Measurements from ENCODE around the gene KDM2A.

KDM2A gene

DNA sequence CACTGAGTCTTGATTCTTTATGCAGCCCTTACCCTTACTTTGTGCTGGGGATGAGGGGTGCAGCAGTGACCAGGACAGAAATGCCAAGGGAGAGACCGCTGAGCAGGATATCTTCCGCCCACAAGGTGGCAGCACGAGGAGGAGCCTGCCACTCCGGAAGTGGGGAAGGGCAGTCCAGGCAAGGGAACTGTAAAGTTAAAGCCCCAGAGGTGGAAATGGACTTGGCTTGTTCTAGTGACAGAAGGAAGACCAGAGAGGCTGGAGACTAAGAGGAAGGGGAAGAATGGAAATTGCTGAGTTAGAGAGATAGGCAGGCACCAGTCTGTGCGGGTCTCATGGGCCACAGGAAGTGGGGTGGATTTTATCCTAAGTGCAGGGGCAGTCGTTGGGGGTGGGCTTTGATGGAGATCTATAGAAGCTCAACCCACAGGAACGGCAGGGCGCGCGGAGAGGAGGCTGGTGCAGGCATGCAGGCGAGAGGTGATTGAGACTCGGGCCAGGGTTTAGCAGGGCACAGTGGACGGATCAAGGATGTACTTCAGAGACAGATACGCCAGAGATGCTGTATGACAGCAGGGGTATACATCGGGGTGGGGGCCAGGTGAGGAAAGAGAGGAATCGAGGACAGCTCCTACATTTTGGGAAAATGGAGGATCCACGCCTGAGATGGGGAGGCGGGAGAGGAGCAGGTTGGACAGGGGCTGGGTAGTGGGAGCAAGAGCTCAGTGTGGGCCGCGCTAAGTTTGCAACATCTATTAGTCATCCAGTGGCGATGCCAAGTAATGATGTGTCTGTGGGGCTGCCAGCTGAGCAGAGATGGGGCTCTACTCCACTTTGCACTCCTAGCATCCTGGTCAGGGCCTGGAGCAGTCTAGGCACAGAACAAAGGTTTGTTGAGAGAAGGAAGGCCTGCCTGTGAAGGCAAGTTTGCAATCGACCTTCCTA is 143.9 kb downstream of the KDM2A start:
- FAIRE-seq, result no peak

DNA sequence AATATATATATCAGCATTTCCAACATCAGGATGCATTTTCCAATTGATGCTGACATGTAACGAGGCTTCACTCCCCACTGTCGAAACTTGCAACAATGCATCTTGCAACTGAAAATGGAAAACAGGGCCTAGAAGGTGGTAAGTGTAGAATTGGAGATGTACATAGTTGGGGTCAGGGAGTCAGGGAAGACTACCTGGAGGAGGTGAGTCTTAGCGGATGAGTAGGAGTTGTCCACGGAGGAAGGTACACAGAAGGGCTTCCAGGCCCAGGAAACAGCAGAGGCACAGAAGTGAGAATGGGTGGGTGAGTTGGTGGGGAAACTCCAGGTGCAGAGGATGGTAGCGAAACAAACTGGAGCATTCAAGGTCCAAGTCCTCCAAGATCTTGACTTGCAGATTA is 145.2 kb downstream of the KDM2A start:
- FAIRE-seq, result no peak

DNA sequence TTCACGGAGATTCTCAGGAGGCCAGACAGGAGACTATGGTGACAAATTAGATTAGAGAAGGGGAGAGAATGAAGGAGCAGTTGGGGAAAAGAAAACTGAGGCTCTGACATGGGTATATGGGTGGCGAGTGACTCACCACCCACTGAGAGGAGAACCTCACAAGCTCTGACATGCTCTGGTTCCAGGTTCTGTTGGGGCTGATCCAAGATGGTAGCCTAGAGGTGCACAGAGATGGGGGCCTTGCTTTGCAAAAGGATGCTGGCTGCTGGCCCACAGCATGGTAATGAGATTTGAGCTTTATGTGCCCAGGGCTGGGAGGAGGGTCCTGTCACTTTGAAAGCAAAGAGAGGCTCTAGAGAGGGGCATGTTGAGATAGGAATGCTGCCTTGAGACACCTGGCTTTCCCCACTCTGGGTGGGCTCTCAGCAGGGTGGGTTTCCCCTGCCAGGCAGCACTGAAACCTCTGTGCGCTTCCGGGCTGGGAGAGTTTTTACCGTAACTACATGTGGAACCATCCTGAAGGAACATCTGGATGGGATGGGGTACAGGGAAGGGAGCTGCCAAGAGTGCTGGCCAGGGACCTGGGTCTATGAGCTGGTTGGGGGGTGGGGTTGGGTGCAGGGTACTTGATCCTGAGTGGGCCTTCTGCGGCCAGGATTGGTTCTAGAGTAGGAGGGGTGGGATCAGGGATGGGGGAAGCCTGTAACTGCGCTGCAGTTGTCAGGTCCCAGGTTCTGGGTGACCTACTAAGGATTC is 146.0 kb downstream of the KDM2A start:
- no peak for FAIRE-seq

GRCh38 chr11:67265633-67266448 is 146.8 kb downstream of the KDM2A start:
- no peak for FAIRE-seq

DNA sequence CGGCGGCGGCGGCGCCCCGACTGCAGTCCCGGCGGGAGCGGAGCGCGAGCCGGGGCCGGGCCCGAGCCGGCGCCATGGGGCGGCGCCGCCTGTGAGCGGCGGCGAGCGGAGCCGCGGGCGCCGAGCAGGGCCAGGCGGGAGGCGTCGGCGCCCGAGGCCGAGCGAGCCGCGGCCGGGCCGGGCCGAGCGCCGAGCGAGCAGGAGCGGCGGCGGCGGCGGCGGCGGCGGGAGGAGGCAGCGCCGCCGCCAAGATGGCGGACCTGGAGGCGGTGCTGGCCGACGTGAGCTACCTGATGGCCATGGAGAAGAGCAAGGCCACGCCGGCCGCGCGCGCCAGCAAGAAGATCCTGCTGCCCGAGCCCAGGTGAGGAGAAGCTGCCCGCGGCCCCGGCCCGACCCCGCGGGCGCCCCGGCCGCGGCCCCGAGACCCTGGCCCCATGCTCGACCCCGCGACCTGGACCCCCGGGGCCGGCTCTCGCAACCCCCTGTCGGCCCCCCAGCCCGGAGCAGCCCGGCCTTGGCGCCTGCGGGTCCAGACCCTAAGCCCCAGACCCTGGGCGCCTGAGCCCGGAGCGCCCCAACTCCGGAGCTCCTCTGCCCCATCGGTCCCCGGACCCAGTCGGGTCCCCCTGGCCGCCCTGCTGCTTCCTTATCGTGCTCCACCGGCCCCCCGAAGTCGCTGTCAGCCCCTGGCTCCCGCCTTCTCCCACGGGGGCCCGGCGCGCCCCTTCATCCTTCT is 147.6 kb downstream of the KDM2A start, which contains the start of gene GRK2:
Gene GRK2 (plus strand): TSS at position 25 of the 739 bp plus-strand sequence. CDS start 227 bp downstream, at position 252.
- no peak for FAIRE-seq

GRCh38 chr11:67267188-67268080 is 148.4 kb downstream of the KDM2A start:
- FAIRE-seq, result no peak

DNA sequence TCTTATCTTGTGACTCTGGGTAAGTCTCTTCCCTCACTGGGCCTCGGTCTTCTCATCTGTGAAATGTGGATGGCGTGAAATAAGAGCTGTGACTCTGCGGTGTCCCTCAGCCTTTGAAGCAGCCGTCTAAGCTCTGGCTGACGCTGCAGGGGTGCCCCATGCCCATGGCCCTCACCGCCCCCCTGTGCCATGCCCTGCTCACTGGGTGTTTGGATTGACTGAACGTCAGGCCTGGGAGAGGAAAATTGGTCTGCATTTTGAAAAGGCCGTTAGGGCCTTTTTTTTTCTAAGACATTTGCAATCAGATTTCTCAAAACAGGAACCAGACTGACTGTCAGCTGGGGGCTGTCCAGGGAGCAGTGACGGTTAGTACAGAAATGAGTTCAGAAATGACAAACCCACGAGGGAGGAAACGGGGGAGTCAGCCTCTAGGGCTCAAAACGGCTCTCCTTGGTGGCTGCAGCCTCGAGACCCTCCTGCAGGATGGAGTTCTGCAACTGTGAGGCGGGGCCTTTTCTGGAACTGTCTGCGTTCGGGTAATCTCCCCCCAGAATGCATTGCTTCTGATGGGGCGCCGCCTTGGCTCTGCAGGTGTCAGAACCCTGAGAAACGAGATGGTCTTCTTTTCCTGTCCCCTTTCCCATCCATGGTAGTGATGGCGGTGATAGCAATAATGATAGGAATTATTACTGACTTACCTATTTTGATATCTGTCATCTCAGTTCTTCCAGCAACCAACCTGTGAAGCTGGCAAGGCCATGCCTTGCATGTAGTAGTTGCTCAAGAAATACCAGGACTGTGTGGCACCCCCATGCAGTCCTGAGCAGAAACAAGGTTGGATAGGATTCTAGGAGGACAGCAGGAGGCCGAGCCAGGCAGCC is 149.3 kb downstream of the KDM2A start:
- no peak for FAIRE-seq

DNA sequence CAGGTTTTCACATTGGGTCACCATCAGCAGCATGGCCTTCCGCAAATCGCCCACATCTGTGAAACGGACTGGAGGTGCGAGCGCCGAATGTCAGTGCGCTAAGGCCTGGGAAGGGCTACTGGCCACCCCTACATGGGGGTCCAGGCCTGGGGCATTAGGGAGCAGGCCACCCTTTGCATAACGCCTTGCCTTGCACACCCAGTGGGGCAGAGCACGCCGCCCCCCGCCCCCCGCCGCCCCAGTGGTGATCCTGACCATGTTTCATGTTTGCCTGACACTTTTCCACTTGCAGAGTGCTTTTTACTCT is 149.9 kb downstream of the KDM2A start:
- no peak for FAIRE-seq

DNA sequence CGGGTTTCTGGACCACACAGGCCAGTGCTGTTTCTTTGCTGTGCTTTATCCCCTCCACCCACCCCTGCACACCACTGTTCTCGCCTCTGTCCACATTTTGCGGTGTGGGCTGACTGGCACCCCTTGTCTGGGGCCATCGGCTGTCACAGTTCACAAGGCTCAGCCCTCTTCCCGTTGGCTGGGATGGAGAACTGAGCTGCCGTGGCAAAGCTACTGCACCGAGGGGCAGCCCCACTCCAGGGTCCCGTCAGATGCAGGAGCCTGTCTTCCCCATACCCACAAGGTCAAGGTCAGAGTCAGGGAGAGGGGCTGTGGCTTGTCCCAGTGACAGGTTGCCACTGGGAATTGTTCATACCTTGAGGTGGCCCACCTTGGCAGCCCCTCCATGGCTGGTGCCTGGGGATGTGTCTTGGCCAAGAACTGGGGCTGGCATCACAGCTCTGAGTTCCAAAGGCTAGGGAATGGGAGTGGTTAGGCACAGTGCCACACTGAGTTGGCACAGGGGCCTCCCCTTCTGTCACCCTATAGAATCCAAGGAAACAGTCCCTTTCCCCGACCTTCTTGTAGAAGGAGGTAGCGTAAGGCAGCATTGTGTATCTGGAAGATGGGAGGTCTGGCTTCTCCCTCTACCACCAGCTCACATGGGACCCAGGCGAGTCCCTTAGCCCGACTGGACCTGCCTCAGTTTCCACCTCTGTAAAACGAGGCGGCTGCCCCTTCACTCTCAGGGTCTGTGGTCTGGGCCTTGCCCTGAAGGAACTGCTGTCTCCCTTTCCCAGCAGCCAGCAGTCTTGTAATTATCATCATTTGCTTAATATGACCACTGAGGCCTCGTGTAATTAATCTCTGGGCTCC is 150.6 kb downstream of the KDM2A start:
- no peak for FAIRE-seq

DNA sequence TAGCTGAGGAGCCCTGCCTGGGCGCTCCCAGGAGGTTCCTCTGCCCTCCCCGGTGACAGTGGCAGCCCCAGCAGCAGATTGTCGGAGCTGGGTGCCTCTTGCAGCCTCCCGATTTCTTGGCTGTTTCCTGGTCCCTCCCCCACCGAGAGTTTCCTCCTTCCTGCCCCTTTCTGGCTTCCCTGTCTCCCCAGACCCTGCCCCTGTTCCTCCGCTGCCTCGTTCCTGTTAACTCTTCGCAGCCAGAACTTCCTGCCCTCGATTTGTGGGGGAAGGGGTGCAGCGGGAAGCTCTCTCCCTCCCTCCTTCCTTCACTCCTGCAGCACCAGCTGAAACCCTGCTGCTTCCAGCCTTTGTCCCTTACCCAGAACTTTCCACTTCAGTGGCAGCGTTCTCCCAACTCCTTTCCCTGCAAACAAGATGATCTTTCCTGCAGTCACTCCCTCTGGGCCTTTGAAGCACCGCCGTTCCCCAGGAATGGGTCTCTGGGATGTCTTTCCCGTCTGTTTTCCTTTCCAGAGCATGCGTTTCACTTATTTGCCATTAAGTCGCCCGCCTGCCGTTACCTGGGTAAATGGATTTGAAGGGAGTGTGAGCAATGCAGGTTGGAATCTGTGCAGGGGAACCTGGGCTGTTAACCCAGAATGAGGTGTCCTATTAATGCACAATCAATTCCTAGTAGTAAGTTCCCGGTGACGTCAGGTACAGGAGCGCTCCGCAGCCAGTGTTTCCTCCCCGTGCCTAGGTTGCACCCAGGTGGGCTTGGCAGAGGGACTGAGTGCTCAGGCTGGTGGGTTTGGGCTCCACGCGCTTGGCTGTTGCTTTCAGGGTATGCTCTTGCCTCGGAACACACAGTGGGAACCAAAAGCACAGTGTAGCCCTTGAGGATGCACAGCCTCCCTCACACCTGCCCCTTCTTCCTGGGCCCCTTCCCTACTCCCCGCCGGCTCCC is 151.5 kb downstream of the KDM2A start:
- FAIRE-seq, result no peak

- no peak for FAIRE-seq
Observed at GRCh38 chr11:67271205-67271540, 152.1 kb downstream of the KDM2A start.

- FAIRE-seq, result no peak
Observed at GRCh38 chr11:67271541-67272284, 152.7 kb downstream of the KDM2A start.

DNA sequence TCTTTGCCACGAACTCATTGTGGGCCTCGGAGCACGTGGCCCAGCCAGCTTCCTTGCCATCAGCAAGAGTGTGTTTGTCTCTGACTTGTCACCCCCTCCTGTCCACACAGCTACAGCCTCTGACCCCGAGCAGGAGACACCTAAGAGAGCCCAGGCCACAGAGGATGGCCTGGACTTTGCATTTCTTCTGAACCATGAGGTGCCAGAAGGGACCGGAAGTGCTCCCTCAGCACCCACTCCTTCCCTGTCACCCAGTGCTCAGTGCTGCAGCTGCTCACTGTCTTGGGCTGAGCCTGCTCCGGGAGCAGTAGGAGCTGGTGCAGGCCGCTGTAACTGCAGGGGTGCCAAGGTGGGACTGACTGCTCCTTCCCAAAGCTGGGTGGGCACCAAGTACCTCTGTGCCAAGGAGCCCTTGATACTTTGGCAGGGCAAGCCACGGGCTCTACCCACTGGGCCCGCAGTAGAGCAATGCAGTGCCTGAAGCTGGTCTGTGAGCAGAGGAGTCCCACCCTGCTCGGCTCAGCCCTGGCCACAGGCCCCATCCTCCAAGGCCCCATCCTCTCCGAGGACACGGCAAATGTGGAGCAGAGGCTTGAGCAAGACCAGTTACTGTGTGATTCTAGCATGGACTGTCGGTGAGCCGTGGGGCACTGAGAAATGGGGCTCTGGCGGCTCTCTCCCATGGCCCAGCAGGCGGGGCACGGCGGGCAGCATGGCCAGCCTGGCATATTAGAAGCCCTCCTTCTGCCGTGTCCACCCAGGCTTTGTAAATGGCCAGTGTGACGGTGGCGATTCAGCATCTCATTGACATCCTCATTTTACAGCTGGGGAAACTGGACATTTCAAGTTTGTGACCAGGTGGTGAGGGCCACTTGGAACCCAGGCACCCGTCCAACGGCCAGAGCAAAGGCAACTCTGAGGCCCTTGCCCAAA is 153.5 kb downstream of the KDM2A start:
- no peak for FAIRE-seq

- no peak for FAIRE-seq
Observed at GRCh38 chr11:67273260-67273990, 154.4 kb downstream of the KDM2A start.

Measured in colon (tissue), 2 donors.